ENCODE data around the gene ST6GALNAC6. TPM values are rescaled to one million over a fixed set of nuclear protein-coding genes. Genes with fewer than 3 reads are reported as not detected.

Gene ST6GALNAC6
- total RNA-seq, 1 donor from 2014 or later = 82.0 TPM

GRCh38 chr9:127931092-127931881, 31.9 kb upstream of the ST6GALNAC6 start:
- ATAC-seq = peak; percentile 75 to 82
- Histone ChIP-seq H3K27me3 (ENCODE audit: low read depth) (peaks cover 13% of the 10 kb centered on the region), H3K4me3 (peak overlapping the region; percentile 69), H3K4me1 (peaks cover 58% of the 10 kb centered on the region), H3K27ac (peak overlapping the region; percentile 76), H3K36me3 (no peaks in the 10 kb centered on the region), H3K9me3 (no peaks in the 10 kb centered on the region)
- intact Hi-C loops (cut with DNase I) = no loop called here
- DNase-seq = no peak
- TF ChIP-seq, protein P1, sequence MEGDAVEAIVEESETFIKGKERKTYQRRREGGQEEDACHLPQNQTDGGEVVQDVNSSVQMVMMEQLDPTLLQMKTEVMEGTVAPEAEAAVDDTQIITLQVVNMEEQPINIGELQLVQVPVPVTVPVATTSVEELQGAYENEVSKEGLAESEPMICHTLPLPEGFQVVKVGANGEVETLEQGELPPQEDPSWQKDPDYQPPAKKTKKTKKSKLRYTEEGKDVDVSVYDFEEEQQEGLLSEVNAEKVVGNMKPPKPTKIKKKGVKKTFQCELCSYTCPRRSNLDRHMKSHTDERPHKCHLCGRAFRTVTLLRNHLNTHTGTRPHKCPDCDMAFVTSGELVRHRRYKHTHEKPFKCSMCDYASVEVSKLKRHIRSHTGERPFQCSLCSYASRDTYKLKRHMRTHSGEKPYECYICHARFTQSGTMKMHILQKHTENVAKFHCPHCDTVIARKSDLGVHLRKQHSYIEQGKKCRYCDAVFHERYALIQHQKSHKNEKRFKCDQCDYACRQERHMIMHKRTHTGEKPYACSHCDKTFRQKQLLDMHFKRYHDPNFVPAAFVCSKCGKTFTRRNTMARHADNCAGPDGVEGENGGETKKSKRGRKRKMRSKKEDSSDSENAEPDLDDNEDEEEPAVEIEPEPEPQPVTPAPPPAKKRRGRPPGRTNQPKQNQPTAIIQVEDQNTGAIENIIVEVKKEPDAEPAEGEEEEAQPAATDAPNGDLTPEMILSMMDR (IDR thresholded peaks at IDR 0.05) = no peak

GRCh38 chr9:127930231-127931091, 31.1 kb upstream of the ST6GALNAC6 start, which contains the start of gene PIP5KL1:
TSS of gene PIP5KL1 (minus strand) at chr9:127930777. CDS start at chr9:127930752, 25 bp downstream.
- Histone ChIP-seq H3K27me3 (ENCODE audit: low read depth) (peaks cover 15% of the 10 kb centered on the region), H3K27ac (peak within 1 kb of the TSS; percentile 76), H3K4me3 (peak within 1 kb of the TSS; percentile 69), H3K4me1 (peaks cover 50% of the 10 kb centered on the region), H3K36me3 (no peaks in the 10 kb centered on the region), H3K9me3 (no peaks in the 10 kb centered on the region)
- TF ChIP-seq, protein P1 (IDR thresholded peaks at IDR 0.05) = no peak
- ATAC-seq (peak; percentile 84 to 87), DNase-seq (peak; percentile 90)
- intact Hi-C loops (cut with DNase I) = no loop called here

- Histone ChIP-seq H3K27me3 (ENCODE audit: low read depth) (peaks cover 15% of the 10 kb centered on the region), H3K9me3 (no peaks in the 10 kb centered on the region), H3K4me3 (no peak overlapping the region), H3K4me1 (peaks cover 50% of the 10 kb centered on the region), H3K36me3 (no peaks in the 10 kb centered on the region), H3K27ac (no peak overlapping the region)
- ATAC-seq (no peak), DNase-seq (no peak)
- intact Hi-C loops (cut with DNase I) = no loop called here
- TF ChIP-seq, protein P1 (IDR thresholded peaks at IDR 0.05) = no peak
These were observed 30.2 kb upstream of the ST6GALNAC6 start for GRCh38 chr9:127929625-127929979.

GRCh38 chr9:127928676-127929624, 29.5 kb upstream of the ST6GALNAC6 start:
- TF ChIP-seq, protein P1 (IDR thresholded peaks at IDR 0.05) = no peak
- H3K27me3 ChIP-seq (ENCODE audit: low read depth) = peaks cover 15% of the 10 kb centered on the region
- DNase-seq = no peak
- intact Hi-C loops (cut with DNase I) = no loop called here
- H3K36me3 ChIP-seq = no peaks in the 10 kb centered on the region
- no peaks in the 10 kb centered on the region for H3K9me3 ChIP-seq
- H3K4me1 ChIP-seq = peaks cover 50% of the 10 kb centered on the region
- H3K4me3 ChIP-seq = no peak overlapping the region
- H3K27ac ChIP-seq = no peak overlapping the region
- no peak for ATAC-seq

Measured in lower lobe of right lung (tissue), 2 donors.